ENCODE data around the gene METTL22. TPM values are rescaled to one million over a fixed set of nuclear protein-coding genes. Genes with fewer than 3 reads are reported as not detected.

The METTL22 gene
- total and polyA plus RNA-seq, 2 donors (not counting 3 experiments of a cell fraction or from before 2014, with no cell fraction given), result 42.0 to 52.6 TPM

DNA sequence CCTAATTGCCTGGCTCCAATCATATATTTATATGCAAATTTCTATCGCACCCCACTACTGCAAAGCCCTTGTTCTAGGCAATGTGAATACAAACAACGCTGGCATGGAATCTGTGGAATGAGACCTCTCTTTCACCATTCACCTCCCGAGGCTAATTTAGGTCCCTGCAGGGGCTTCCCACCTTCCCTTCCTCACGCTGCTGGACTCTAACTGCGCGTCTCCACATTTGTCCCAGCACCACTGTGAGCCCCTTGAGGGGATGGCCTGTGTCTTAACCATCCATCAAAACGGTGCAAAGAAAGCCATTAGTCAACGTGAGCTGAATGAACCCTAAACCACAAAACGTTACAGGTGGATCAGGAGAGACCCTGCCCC, 32.8 kb upstream of the METTL22 start:
- no peak overlapping the region for H3K4me2 ChIP-seq (ENCODE audit: insufficient read depth, low read length)
- no peaks in the 10 kb centered on the region for H4K20me1 ChIP-seq (replicated peaks; ENCODE audit: control insufficient read depth, extremely low read depth, insufficient read depth, low read length)
- no peaks in the 10 kb centered on the region for H3K4me1 ChIP-seq (ENCODE audit: control insufficient read depth, extremely low read depth, insufficient read depth, low read length)
- BruUV-seq (replicated peaks), result no TSS peak
- no peaks in the 10 kb centered on the region for H3K9me1 ChIP-seq (replicated peaks; ENCODE audit: control insufficient read depth, extremely low read depth, insufficient read depth, low read length)
- no peak overlapping the region for H3K9ac ChIP-seq (replicated peaks; ENCODE audit: extremely low read depth, insufficient read depth, low read length)
- no peaks in the 10 kb centered on the region for H3K79me2 ChIP-seq (ENCODE audit: control insufficient read depth, insufficient read depth, low read length)
- no peaks in the 10 kb centered on the region for H3K36me3 ChIP-seq (ENCODE audit: control insufficient read depth in 2 of 2, extremely low read depth in 1 of 2, insufficient read depth in 2 of 2, low read length in 2 of 2)
- H3K9me3 ChIP-seq (replicated peaks; ENCODE audit: control insufficient read depth, insufficient read depth, low read length), result no peaks in the 10 kb centered on the region
- TF ChIP-seq JUN (IDR thresholded peaks at IDR 0.05; ENCODE audit: borderline replicate concordance, insufficient read depth, insufficient read length, low read depth), result no peak
- TF ChIP-seq CTCF (IDR thresholded peaks at IDR 0.05; ENCODE audit: extremely low read depth in 1 of 2, insufficient read depth in 1 of 2, low read depth in 1 of 2, low read length in 2 of 2), result no peak
- no peak for TF ChIP-seq EZH2 (IDR thresholded peaks at IDR 0.05; ENCODE audit: borderline replicate concordance, low read depth, low read length, severe bottlenecking)
- no peak for TF ChIP-seq MYC (IDR thresholded peaks at IDR 0.05; ENCODE audit: low read depth, low read length)
- no peak for TF ChIP-seq POLR2AphosphoS5 (IDR thresholded peaks at IDR 0.05; ENCODE audit: insufficient read depth, low read depth, low read length)
- TF ChIP-seq GATA2 (IDR thresholded peaks at IDR 0.05; ENCODE audit: insufficient read depth, insufficient read length, low read depth, low read length), result no peak
- TF ChIP-seq, protein P1, sequence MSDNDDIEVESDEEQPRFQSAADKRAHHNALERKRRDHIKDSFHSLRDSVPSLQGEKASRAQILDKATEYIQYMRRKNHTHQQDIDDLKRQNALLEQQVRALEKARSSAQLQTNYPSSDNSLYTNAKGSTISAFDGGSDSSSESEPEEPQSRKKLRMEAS (IDR thresholded peaks at IDR 0.05; ENCODE audit: insufficient read depth, insufficient read length), result no peak
- TF ChIP-seq FOS (IDR thresholded peaks at IDR 0.05; ENCODE audit: borderline replicate concordance, insufficient read depth, low read length), result no peak
- TF ChIP-seq POLR2A (IDR thresholded peaks at IDR 0.05; ENCODE audit: low read depth, low read length), result no peak
- DNase-seq (ENCODE audit: low read depth, low spot score), result no peak
- FAIRE-seq, result no peak
- H3K4me3 ChIP-seq (replicated peaks in 1 of 3; ENCODE audit: insufficient read depth in 1 of 3, low read depth in 1 of 3, low read length in 3 of 3), result no peak overlapping the region
- intact Hi-C loops (cut with micrococcal nuclease) (no loop called here), dilution Hi-C loops (cut with MboI; ENCODE audit: extremely low pct_ligation_motif_present, low sequenced_read_pairs) (no loop called here)
- H3K27me3 ChIP-seq (ENCODE audit: control insufficient read depth in 2 of 2, insufficient read depth in 2 of 2, low read length in 2 of 2), result peaks cover 19 to 24% of the 10 kb centered on the region in 2 experiments
- ChIA-PET POLR2A (no interaction called here), CTCF (interaction anchor here (1.4 kb wide), 1 partner anchor 15 kb away, joined by 3 read pairs; no protein-coding TSS in a partner anchor)
- no peak overlapping the region for H2AFZ ChIP-seq (ENCODE audit: low read depth, low read length)
- no peak overlapping the region for H3K27ac ChIP-seq (ENCODE audit: insufficient read depth, low read depth, low read length)
